GM06990 (cell line): ENCODE data around the gene GIPC2.

Experiments used
- DNase-seq: peaks from one replicate; pipeline ENCODE4 v3.0.0-alpha.2; 2011; ENCODE audit not compliant: insufficient read length; ENCODE audit errors: extremely low read depth
- H3K27me3 ChIP-seq: replicated peaks from 2 replicates; pipeline ENCODE4 v1.6.0; 2011; ENCODE audit warnings: low read length; ENCODE audit not compliant: control insufficient read depth, insufficient read depth
- H3K36me3 ChIP-seq: 2 replicates; pipeline ENCODE4 v1.5.1; 2011; ENCODE audit warnings: low read length; ENCODE audit not compliant: control insufficient read depth, insufficient read depth
- H3K4me3 ChIP-seq: replicated peaks from 2 replicates; pipeline ENCODE4 v1.5.1; 2011; ENCODE audit warnings: low read depth, mild to moderate bottlenecking, control low read depth, low read length
- CTCF ChIP-seq: IDR thresholded peaks from 2 replicates; pipeline ENCODE4 v1.5.1; 2011; ENCODE audit warnings: low read length, control low read depth, mild to moderate bottlenecking, inconsistent platforms; ENCODE audit not compliant: insufficient read depth, poor library complexity, severe bottlenecking

Gene GIPC2

DNA sequence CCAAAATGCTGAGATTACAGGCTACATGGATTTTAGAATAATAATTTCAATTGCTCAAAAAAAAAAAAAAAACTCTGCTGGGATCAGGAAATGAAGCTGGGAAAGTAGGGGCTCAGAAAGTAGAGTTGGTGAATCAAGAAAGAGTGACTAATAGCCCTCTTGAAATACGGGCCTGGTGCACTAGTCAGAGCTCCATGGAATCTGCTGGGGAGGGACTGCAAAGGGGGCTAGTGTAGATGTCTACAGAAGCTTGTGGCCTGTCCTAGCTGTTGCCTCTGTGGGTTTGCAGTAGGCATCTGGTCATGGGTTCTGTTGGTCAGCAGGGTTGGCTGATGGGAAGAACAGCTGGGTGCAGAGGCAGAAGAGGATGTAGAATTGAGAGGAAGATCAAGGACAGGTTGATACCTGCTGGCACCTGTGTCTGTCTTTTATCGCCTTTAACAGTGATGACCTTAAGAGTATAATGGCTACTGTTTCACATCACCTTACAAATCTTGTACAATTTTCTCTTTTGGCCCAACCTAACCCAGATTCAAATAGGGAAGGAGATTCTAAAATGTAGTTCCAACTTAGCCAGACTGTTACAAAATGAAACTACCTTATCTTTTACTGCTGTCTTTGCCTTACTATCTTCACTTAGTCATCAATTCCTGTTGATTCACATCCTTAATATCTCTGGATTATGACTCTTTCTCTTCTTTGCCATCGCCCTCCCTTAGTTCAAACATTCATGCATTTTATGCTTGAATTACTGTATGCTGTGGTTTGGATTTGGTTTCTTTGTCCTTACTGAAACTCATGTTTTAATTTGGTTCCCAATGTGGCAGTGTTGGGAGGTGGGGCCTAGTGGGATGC is 126.2 kb downstream of the GIPC2 start:
- no peaks in the 10 kb centered on the region for H3K27me3 ChIP-seq
- H3K4me3 ChIP-seq: no peak overlapping the region
- DNase-seq: no peak
- no peaks in the 10 kb centered on the region for H3K36me3 ChIP-seq
- TF ChIP-seq CTCF: no peak

GRCh38 chr1:78176448-78176847 is 130.7 kb downstream of the GIPC2 start:
- no peak overlapping the region for H3K4me3 ChIP-seq
- H3K36me3 ChIP-seq: no peaks in the 10 kb centered on the region
- no peaks in the 10 kb centered on the region for H3K27me3 ChIP-seq
- no peak for DNase-seq
- TF ChIP-seq CTCF: no peak

- no peak overlapping the region for H3K4me3 ChIP-seq
- DNase-seq: no peak
- H3K27me3 ChIP-seq: no peaks in the 10 kb centered on the region
- no peaks in the 10 kb centered on the region for H3K36me3 ChIP-seq
- TF ChIP-seq CTCF: no peak
Measured at GRCh38 chr1:78177708-78178270, 132.0 kb downstream of the GIPC2 start.

DNA sequence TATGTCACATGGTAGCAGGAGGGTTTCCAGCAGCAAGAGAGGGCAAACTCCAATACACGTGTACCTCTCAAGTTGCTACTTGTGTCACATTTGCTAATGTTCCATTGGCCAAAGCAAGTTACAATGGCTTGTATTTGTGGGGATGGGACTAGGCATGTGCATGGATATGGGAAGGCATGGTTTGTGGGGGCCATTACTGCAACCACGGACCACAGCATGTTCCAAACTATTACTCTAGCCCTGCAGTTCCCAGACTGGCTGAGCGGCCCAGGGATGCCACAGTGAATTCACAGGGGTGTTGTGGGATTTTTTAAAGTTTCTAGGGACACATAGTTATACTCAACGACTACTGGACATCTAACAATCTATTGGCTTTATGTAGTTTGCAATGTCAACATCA is 133.1 kb downstream of the GIPC2 start:
- no peaks in the 10 kb centered on the region for H3K27me3 ChIP-seq
- DNase-seq: no peak
- no peak overlapping the region for H3K4me3 ChIP-seq
- TF ChIP-seq CTCF: no peak
- H3K36me3 ChIP-seq: no peaks in the 10 kb centered on the region

- Histone ChIP-seq H3K4me3 (no peak overlapping the region), H3K36me3 (no peaks in the 10 kb centered on the region), H3K27me3 (no peaks in the 10 kb centered on the region)
- DNase-seq: no peak
- TF ChIP-seq CTCF: no peak
Measured at GRCh38 chr1:78184460-78185072, 138.8 kb downstream of the GIPC2 start.
